ENCODE results near the gene PROX2. TPM values are rescaled to one million over a fixed set of nuclear protein-coding genes. Genes with fewer than 3 reads are reported as not detected.

PROX2 gene
- total RNA-seq, 2 donors from 2014 or later, result 0.56 to 1.5 TPM

- Mint-ChIP-seq H3K36me3 (peaks cover 13% of the 10 kb centered on the region), H3K4me1 (ENCODE audit: low read depth in 2 of 2) (peaks cover 48 to 50% of the 10 kb centered on the region in 2 donors), H3K9me3 (no peaks in the 10 kb centered on the region), H3K4me3 (peak overlapping the region; percentile 92), H3K27ac (peak overlapping the region; percentile 86 to 97), H3K27me3 (no peaks in the 10 kb centered on the region)
- DNase-seq (ENCODE audit: low spot score) (peak; percentile 63), ATAC-seq (peak; percentile 76 to 77)
Observed at GRCh38 chr14:74882103-74882920, 6.4 kb upstream of the PROX2 start.

GRCh38 chr14:74881431-74882102 is 5.6 kb upstream of the PROX2 start, which contains the start of gene DLST:
Gene DLST, plus strand, starts transcription at chr14:74881916. Its CDS starts 38 bp downstream, at chr14:74881954.
- H3K4me1 Mint-ChIP-seq (ENCODE audit: low read depth in 2 of 2), result peaks cover 50 to 52% of the 10 kb centered on the region in 2 donors
- DNase-seq (ENCODE audit: low spot score) (peak; percentile 91), ATAC-seq (peak; percentile 98)
- peak within 1 kb of the TSS; percentile 86 to 97 for H3K27ac Mint-ChIP-seq
- H3K9me3 Mint-ChIP-seq, result no peaks in the 10 kb centered on the region
- H3K4me3 Mint-ChIP-seq, result peak within 1 kb of the TSS; percentile 92
- peaks cover 13% of the 10 kb centered on the region for H3K36me3 Mint-ChIP-seq
- H3K27me3 Mint-ChIP-seq, result no peaks in the 10 kb centered on the region

- DNase-seq (ENCODE audit: low spot score) (no peak), ATAC-seq (no peak)
- peak overlapping the region; percentile 86 to 97 for H3K27ac Mint-ChIP-seq
- H3K36me3 Mint-ChIP-seq, result peaks cover 13% of the 10 kb centered on the region
- H3K4me3 Mint-ChIP-seq, result no peak overlapping the region
- peaks cover 47% of the 10 kb centered on the region in 2 donors for H3K4me1 Mint-ChIP-seq (ENCODE audit: low read depth in 2 of 2)
- no peaks in the 10 kb centered on the region for H3K9me3 Mint-ChIP-seq
- H3K27me3 Mint-ChIP-seq, result no peaks in the 10 kb centered on the region
Observed at GRCh38 chr14:74879427-74880182, 3.7 kb upstream of the PROX2 start.

- Mint-ChIP-seq H3K4me1 (ENCODE audit: low read depth in 2 of 2) (peaks cover 22 to 23% of the 10 kb centered on the region in 2 donors), H3K36me3 (no peaks in the 10 kb centered on the region), H3K4me3 (peak overlapping the region; percentile 73), H3K27me3 (no peaks in the 10 kb centered on the region), H3K27ac (peak overlapping the region; percentile 80 to 96), H3K9me3 (no peaks in the 10 kb centered on the region)
- ATAC-seq (no peak), DNase-seq (ENCODE audit: low spot score) (no peak)
Observed at GRCh38 chr14:74875204-74875603, 741 bp downstream of the PROX2 start.

- no peak overlapping the region for H3K27ac Mint-ChIP-seq
- H3K4me1 Mint-ChIP-seq (ENCODE audit: low read depth in 2 of 2), result peaks cover 24 to 31% of the 10 kb centered on the region in 2 donors
- H3K36me3 Mint-ChIP-seq, result no peaks in the 10 kb centered on the region
- DNase-seq (ENCODE audit: low spot score) (no peak), ATAC-seq (no peak)
- no peaks in the 10 kb centered on the region for H3K27me3 Mint-ChIP-seq
- H3K9me3 Mint-ChIP-seq, result no peaks in the 10 kb centered on the region
- no peak overlapping the region for H3K4me3 Mint-ChIP-seq
Observed at GRCh38 chr14:74871819-74872218, 4.1 kb downstream of the PROX2 start.

GRCh38 chr14:74868739-74869138 is 7.2 kb downstream of the PROX2 start:
- ATAC-seq (no peak), DNase-seq (ENCODE audit: low spot score) (no peak)
- H3K9me3 Mint-ChIP-seq, result no peaks in the 10 kb centered on the region
- peaks cover 16 to 21% of the 10 kb centered on the region in 2 donors for H3K4me1 Mint-ChIP-seq (ENCODE audit: low read depth in 2 of 2)
- no peaks in the 10 kb centered on the region for H3K27me3 Mint-ChIP-seq
- H3K36me3 Mint-ChIP-seq, result no peaks in the 10 kb centered on the region
- no peak overlapping the region for H3K4me3 Mint-ChIP-seq
- peak overlapping the region; percentile 36 to 82 for H3K27ac Mint-ChIP-seq

- Mint-ChIP-seq H3K4me1 (ENCODE audit: low read depth in 2 of 2) (peaks cover 14 to 18% of the 10 kb centered on the region in 2 donors), H3K27me3 (no peaks in the 10 kb centered on the region), H3K27ac (peak overlapping the region; percentile 36 to 72), H3K4me3 (peak overlapping the region; percentile 11), H3K36me3 (no peaks in the 10 kb centered on the region), H3K9me3 (no peaks in the 10 kb centered on the region)
- peak; percentile 69 for DNase-seq (ENCODE audit: low spot score)
- ATAC-seq, result peak; percentile 88 to 89
Observed at GRCh38 chr14:74867673-74868072, 8.3 kb downstream of the PROX2 start.

- Mint-ChIP-seq H3K9me3 (no peaks in the 10 kb centered on the region), H3K4me3 (peak overlapping the region; percentile 26), H3K27me3 (no peaks in the 10 kb centered on the region), H3K36me3 (no peaks in the 10 kb centered on the region), H3K4me1 (ENCODE audit: low read depth in 2 of 2) (peaks cover 14 to 18% of the 10 kb centered on the region in 2 donors), H3K27ac (peak overlapping the region; percentile 36 to 72)
- ATAC-seq (peak in 1 of 2 donors; percentile 26), DNase-seq (ENCODE audit: low spot score) (no peak)
Observed at GRCh38 chr14:74866708-74867389, 9.1 kb downstream of the PROX2 start.

- DNase-seq (ENCODE audit: low spot score), result no peak
- H3K27ac Mint-ChIP-seq, result peak overlapping the region in 1 of 2 donors; percentile 72
- H3K4me1 Mint-ChIP-seq (ENCODE audit: low read depth in 2 of 2), result peaks cover 16 to 24% of the 10 kb centered on the region in 2 donors
- H3K4me3 Mint-ChIP-seq, result no peak overlapping the region
- H3K27me3 Mint-ChIP-seq, result no peaks in the 10 kb centered on the region
- H3K9me3 Mint-ChIP-seq, result no peaks in the 10 kb centered on the region
- no peak for ATAC-seq
- H3K36me3 Mint-ChIP-seq, result no peaks in the 10 kb centered on the region
Observed at GRCh38 chr14:74865156-74865555, 10.8 kb downstream of the PROX2 start.

- no peaks in the 10 kb centered on the region for H3K36me3 Mint-ChIP-seq
- no peak overlapping the region for H3K27ac Mint-ChIP-seq
- no peak for DNase-seq (ENCODE audit: low spot score)
- no peaks in the 10 kb centered on the region for H3K27me3 Mint-ChIP-seq
- ATAC-seq, result no peak
- peaks cover 16 to 24% of the 10 kb centered on the region in 2 donors for H3K4me1 Mint-ChIP-seq (ENCODE audit: low read depth in 2 of 2)
- no peaks in the 10 kb centered on the region for H3K9me3 Mint-ChIP-seq
- H3K4me3 Mint-ChIP-seq, result no peak overlapping the region
Observed at GRCh38 chr14:74864198-74864597, 11.7 kb downstream of the PROX2 start.

GRCh38 chr14:74863274-74863673 is 12.7 kb downstream of the PROX2 start:
- no peak for DNase-seq (ENCODE audit: low spot score)
- H3K27ac Mint-ChIP-seq, result peak overlapping the region in 1 of 2 donors; percentile 15

GRCh38 chr14:74861734-74862090 is 14.2 kb downstream of the PROX2 start:
- ATAC-seq (no peak), DNase-seq (ENCODE audit: low spot score) (no peak)
- Mint-ChIP-seq H3K4me1 (ENCODE audit: low read depth in 2 of 2) (peaks cover 9 to 15% of the 10 kb centered on the region in 2 donors), H3K9me3 (no peaks in the 10 kb centered on the region), H3K27me3 (no peaks in the 10 kb centered on the region), H3K27ac (no peak overlapping the region), H3K4me3 (no peak overlapping the region), H3K36me3 (no peaks in the 10 kb centered on the region)

More at GRCh38 chr14:74863274-74863673, 12.7 kb downstream of the PROX2 start:
- H3K4me3 Mint-ChIP-seq, result no peak overlapping the region
- H3K4me1 Mint-ChIP-seq (ENCODE audit: low read depth in 2 of 2), result peaks cover 16 to 24% of the 10 kb centered on the region in 2 donors
- no peaks in the 10 kb centered on the region for H3K9me3 Mint-ChIP-seq
- no peaks in the 10 kb centered on the region for H3K36me3 Mint-ChIP-seq
- no peaks in the 10 kb centered on the region for H3K27me3 Mint-ChIP-seq
- no peak for ATAC-seq

Data from natural killer cell treated with Interleukin-12 subunit alpha and Interleukin-12 subunit beta and Interleukin-15 and Interleukin-18, amount 100 ng/mL, for 72 hours (primary cell).